Peyer's patch (tissue), 4 donors: ENCODE results near the gene ZNF428. TPM values are rescaled to one million over a fixed set of nuclear protein-coding genes. Genes with fewer than 3 reads are reported as not detected.
"Not testable (repeated sequence)": the region's sequence is repeated elsewhere in the genome, so short reads cannot be mapped to it uniquely, and the experiment has no call there.

ENCODE experiments used
- DNase-seq, 3 donors: peaks; one replicate each; pipeline ENCODE4 v3.0.0-alpha.2; 2017 to 2019
- H3K27ac ChIP-seq, 4 donors: fragments of 200-600 bp; sonication (generic); one replicate each; pipeline ENCODE4 v1.5.1; 2016 to 2019
- H3K27me3 ChIP-seq, 2 donors: fragments of 200-600 bp; sonication (generic); one replicate each; pipeline ENCODE4 v1.5.1; 2019
- H3K36me3 ChIP-seq, 3 donors: fragments of 200-600 bp; sonication (generic); one replicate each; pipeline ENCODE4 v1.5.1; 2016 to 2019
- H3K4me1 ChIP-seq, 4 donors: fragments of 200-600 bp; sonication (generic); one replicate each; pipeline ENCODE4 v1.5.1; 2016 to 2019
- H3K4me3 ChIP-seq, 4 donors: fragments of 200-600 bp; sonication (generic); 1 replicate in 3 of 4; 2 replicates in 1 of 4; pipeline ENCODE4 v1.5.1; 2016 to 2019; ENCODE audit warnings: mild to moderate bottlenecking in 1 of 4
- H3K9me3 ChIP-seq, 4 donors: fragments of 200-600 bp; sonication (generic); one replicate each; pipeline ENCODE4 v1.5.1; 2016 to 2019; ENCODE audit warnings: mild to moderate bottlenecking in 1 of 4
- POLR2A ChIP-seq, 2 donors: fragments of 450-650 bp; IDR thresholded peaks; one replicate each; pipeline ENCODE4 v1.5.1; 2017; ENCODE audit warnings: antibody characterized with exemption in 2 of 2, mild to moderate bottlenecking in 2 of 2, moderate library complexity in 2 of 2
- total RNA-seq, 4 donors: library from RNA; depleted of rRNA; stranded (reverse); fragments of >200 nt; gene quantifications; one replicate each; pipeline ENCODE4 v1.1.0, GENCODE V29; 2016
- TF ChIP-seq, protein P1 (sequence below), 6 experiments: fragments of 450-650 bp in 4 of 6; fragments of 200-600 bp in 2 of 6; sonication (generic) in 1 of 6; IDR thresholded peaks; one replicate each; pipeline ENCODE4 v1.5.1; 2017 to 2019; ENCODE audit warnings: antibody characterized with exemption in 6 of 6, mild to moderate bottlenecking in 3 of 6, moderate library complexity in 1 of 6

Gene ZNF428
- total RNA-seq, 4 donors from 2014 or later = 10.5 to 28.1 (median 11.6) TPM

DNA sequence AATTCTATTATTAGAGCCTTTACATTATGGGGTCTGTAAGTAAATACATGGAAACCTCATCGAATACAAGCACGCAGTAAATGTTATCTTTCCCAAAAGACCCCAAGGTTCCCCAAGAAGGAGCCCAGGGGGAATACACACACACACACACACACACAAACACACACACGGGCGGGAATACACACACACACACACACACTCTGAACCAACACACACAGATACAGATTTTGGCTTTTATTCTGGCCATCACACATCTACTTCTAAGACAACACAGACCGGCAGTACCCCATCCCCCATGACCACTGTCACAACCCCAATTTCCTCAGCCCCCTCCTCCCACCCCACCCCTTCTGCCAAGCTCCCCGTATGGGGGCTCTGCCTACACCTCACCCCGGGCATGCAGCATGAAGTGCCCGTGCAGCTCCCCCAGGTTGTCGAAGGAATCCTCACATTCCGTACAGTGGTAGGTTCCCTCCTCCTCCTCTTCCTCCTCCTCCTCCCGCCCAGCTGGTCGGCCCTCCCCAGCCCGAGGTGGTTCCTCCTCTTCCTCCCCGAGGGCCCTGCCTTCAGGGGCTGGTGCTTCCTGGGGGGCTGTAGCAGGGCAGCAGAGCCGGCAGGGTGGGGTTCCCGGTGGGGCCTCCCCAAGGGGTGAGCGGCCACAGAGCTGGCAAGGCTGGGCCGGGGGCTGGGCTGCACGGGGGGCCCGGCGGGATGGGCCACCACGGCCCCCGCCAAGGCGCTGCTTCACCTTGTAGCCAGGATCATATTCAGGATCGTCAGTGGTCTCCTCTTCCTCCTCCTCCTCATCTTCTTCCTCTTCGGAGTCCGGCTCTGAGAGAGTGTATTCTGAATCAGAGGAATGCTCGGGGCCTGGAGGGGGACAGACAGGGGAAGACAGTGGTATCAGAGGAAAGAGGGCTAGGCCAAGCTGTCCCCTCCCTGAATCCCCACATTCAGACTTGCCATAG is 11.9 kb downstream of the ZNF428 start:
- H3K27me3 ChIP-seq = no peaks in the 10 kb centered on the region
- H3K36me3 ChIP-seq = peaks cover 0 to 25% (median 0%) of the 10 kb centered on the region in 3 donors
- no peaks in the 10 kb centered on the region for H3K4me1 ChIP-seq
- no peak overlapping the region for H3K4me3 ChIP-seq
- no peaks in the 10 kb centered on the region for H3K9me3 ChIP-seq
- no peak for TF ChIP-seq POLR2A (IDR thresholded peaks at IDR 0.05)
- TF ChIP-seq, protein P1, sequence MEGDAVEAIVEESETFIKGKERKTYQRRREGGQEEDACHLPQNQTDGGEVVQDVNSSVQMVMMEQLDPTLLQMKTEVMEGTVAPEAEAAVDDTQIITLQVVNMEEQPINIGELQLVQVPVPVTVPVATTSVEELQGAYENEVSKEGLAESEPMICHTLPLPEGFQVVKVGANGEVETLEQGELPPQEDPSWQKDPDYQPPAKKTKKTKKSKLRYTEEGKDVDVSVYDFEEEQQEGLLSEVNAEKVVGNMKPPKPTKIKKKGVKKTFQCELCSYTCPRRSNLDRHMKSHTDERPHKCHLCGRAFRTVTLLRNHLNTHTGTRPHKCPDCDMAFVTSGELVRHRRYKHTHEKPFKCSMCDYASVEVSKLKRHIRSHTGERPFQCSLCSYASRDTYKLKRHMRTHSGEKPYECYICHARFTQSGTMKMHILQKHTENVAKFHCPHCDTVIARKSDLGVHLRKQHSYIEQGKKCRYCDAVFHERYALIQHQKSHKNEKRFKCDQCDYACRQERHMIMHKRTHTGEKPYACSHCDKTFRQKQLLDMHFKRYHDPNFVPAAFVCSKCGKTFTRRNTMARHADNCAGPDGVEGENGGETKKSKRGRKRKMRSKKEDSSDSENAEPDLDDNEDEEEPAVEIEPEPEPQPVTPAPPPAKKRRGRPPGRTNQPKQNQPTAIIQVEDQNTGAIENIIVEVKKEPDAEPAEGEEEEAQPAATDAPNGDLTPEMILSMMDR (IDR thresholded peaks at IDR 0.05) = no peak
- H3K27ac ChIP-seq = no peak overlapping the region
- no peak for DNase-seq

DNA sequence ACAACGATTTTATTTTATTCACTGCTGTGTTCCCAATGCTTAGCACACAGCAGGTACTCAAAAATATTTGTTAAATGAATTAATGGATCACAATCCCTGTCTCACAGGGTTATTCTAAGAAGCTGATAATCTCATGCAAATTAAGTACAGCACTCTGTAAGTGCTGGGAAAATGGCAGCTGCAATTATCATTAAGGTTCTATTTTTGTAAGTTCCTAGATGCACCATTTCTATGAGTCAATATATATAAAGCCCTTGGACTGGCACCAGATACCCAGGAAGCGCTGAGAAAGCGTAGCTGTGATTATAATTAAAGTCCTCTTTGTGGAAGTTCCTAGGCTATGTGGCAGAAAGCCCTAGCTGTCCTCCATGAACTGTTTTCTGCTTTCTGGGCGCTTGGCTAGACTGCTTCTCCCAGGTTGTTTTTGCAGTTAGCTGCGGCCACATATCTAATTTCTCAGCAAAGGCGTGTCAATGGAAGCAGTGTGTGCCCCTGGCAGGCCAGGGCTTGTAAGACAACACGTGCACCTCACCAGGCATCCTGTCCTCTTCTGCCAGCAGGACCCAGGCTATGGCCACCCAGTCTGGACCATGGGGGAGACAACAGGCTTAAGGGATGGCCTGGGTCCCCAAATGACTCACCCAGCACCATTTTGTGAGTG is 12.7 kb downstream of the ZNF428 start:
- Histone ChIP-seq H3K27me3 (no peaks in the 10 kb centered on the region), H3K36me3 (peaks cover 0 to 18% (median 0%) of the 10 kb centered on the region in 3 donors), H3K9me3 (no peaks in the 10 kb centered on the region), H3K27ac (no peak overlapping the region), H3K4me3 (no peak overlapping the region), H3K4me1 (no peaks in the 10 kb centered on the region)
- DNase-seq = no peak
- TF ChIP-seq, protein P1 (IDR thresholded peaks at IDR 0.05) = no peak
- TF ChIP-seq POLR2A (IDR thresholded peaks at IDR 0.05) = no peak

DNA sequence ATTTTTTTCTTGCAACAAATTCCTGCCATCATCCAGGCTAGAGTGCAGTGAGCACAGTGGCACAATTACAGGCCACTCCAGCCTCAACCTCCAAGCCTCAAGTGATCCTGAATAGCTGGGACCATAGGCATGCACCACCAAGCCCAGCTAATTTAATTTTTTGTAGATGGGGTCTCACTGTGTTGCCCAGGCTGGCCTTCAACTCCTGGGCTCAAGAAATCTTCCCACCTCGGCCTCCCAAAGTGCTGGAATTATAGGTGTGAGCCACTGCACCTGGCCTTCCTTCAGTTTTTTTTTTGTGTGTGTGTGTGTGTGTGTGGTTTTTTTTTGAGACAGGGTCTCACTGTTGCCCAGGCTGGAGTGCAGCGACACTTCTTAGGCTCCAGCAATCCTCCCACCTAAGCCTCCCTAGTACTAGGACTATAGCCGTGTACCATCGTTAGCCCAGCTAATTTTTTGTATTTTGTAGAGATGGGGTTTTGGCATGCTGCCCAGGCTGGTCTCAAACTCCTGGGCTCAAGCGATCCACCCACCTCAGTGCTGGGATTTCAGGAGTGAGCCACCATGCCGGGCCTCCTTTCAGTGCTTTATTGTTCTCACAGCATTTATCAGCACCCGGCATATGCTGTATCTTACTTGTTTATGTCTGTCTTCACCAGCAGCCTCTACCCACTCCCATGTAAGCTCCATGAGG is 13.4 kb downstream of the ZNF428 start:
- Histone ChIP-seq H3K4me1 (no peaks in the 10 kb centered on the region), H3K36me3 (peaks cover 0 to 15% (median 0%) of the 10 kb centered on the region in 3 donors), H3K27me3 (no peaks in the 10 kb centered on the region), H3K9me3 (no peaks in the 10 kb centered on the region), H3K4me3 (no peak overlapping the region), H3K27ac (no peak overlapping the region)
- no peak for DNase-seq
- TF ChIP-seq POLR2A (IDR thresholded peaks at IDR 0.05) = no peak
- TF ChIP-seq, protein P1 (IDR thresholded peaks at IDR 0.05) = no peak

DNA sequence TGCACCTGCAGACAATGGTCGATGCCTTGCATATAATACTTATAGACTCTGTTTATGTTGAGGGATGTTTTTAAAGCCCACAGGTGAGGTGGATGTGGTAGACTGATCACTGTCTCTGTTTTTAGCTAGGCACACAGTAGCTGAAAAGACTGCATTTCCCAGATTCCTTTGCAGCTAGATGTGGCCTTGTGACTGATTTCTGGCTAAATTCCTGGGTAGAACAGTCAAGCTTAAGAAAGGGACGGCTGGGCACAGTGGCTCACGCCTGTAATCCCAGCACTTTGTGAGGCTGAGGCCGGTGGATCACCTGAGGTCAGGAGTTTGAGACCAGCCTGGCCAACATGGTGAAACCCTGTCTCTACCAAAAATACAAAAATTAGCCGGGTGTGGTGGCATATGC is 19.1 kb downstream of the ZNF428 start:
- H3K9me3 ChIP-seq, H3K4me3 ChIP-seq, H3K27ac ChIP-seq, DNase-seq, H3K27me3 ChIP-seq: not testable (repeated sequence)
- Histone ChIP-seq H3K4me1 (peaks cover 0 to 17% (median 12%) of the 10 kb centered on the region in 4 donors), H3K36me3 (peaks cover 0 to 28% (median 0%) of the 10 kb centered on the region in 3 donors)

DNA sequence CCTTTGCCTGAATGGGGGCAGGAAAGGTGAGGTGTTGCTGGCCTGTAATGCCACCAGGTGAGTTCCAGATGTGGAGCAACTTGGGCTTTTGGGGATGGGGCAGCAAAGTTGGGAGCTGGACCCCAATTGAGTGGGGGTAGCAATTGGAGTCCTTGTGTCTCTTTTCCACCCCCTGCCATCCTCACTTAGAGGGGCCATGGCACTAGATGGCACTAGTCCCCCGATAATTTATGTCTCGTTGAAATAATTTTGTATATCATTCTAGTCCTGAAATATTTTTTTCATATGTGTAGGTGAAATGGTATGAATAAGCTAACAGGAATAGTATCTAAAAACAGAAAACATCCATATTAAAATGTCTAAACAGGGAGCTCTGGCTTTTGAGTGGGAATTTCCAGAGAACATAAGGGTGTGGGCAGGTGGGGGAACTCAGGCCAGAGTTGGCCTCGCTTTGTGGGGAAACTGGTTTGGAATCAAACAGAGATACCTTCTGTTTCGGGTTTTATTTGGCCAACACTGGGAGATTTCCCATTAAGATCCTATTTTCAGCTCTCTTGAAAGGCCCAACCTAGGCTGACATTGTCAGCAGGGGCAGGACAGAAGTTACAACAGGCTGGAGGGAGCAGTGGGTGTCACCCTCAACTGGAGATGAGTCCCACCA is 19.7 kb downstream of the ZNF428 start:
- no peak for DNase-seq
- Histone ChIP-seq H3K9me3 (no peaks in the 10 kb centered on the region), H3K4me1 (peaks cover 0 to 20% (median 14%) of the 10 kb centered on the region in 4 donors), H3K27me3 (no peaks in the 10 kb centered on the region), H3K36me3 (peaks cover 0 to 28% (median 0%) of the 10 kb centered on the region in 3 donors), H3K4me3 (no peak overlapping the region), H3K27ac (no peak overlapping the region)
- no peak for TF ChIP-seq POLR2A (IDR thresholded peaks at IDR 0.05)
- TF ChIP-seq, protein P1 (IDR thresholded peaks at IDR 0.05) = no peak
